ENCODE results near the gene SMIM20.
"Not testable (repeated sequence)": the region's sequence is repeated elsewhere in the genome, so short reads cannot be mapped to it uniquely, and the experiment has no call there.

The SMIM20 gene

GRCh38 chr4:25913851-25914669, at the start of gene SMIM20:
Gene SMIM20 (plus strand): TSS chr4:25914220. CDS start chr4:25914314, 94 bp downstream.
- in situ Hi-C loops (cut with MboI; ENCODE audit: low sequenced_read_pairs): no loop called here

GRCh38 chr4:25865586-25865985, 48.4 kb upstream of the SMIM20 start:
- in situ Hi-C loops (cut with MboI; ENCODE audit: low sequenced_read_pairs): no loop called here

GRCh38 chr4:25866401-25866800, 47.6 kb upstream of the SMIM20 start:
- in situ Hi-C loops (cut with MboI; ENCODE audit: low sequenced_read_pairs): not testable (repeated sequence)

- in situ Hi-C loops (cut with MboI; ENCODE audit: low sequenced_read_pairs): no loop called here
Measured at GRCh38 chr4:25867781-25868294, 46.2 kb upstream of the SMIM20 start.

GRCh38 chr4:25870081-25870480, 43.9 kb upstream of the SMIM20 start:
- in situ Hi-C loops (cut with MboI; ENCODE audit: low sequenced_read_pairs): no loop called here

- in situ Hi-C loops (cut with MboI; ENCODE audit: low sequenced_read_pairs): no loop called here
Measured at GRCh38 chr4:25872851-25873631, 41.0 kb upstream of the SMIM20 start.

GRCh38 chr4:25873632-25874129, 40.3 kb upstream of the SMIM20 start:
- in situ Hi-C loops (cut with MboI; ENCODE audit: low sequenced_read_pairs): no loop called here

- in situ Hi-C loops (cut with MboI; ENCODE audit: low sequenced_read_pairs): no loop called here
Measured at GRCh38 chr4:25874655-25875054, 39.4 kb upstream of the SMIM20 start.

GRCh38 chr4:25875281-25875745, 38.7 kb upstream of the SMIM20 start:
- in situ Hi-C loops (cut with MboI; ENCODE audit: low sequenced_read_pairs): no loop called here

GRCh38 chr4:25878676-25879075, 35.3 kb upstream of the SMIM20 start:
- in situ Hi-C loops (cut with MboI; ENCODE audit: low sequenced_read_pairs): no loop called here

- in situ Hi-C loops (cut with MboI; ENCODE audit: low sequenced_read_pairs): no loop called here
Measured at GRCh38 chr4:25879091-25879584, 34.9 kb upstream of the SMIM20 start.

GRCh38 chr4:25879587-25879986, 34.4 kb upstream of the SMIM20 start:
- in situ Hi-C loops (cut with MboI; ENCODE audit: low sequenced_read_pairs): no loop called here

GRCh38 chr4:25879991-25880651, 33.9 kb upstream of the SMIM20 start:
- in situ Hi-C loops (cut with MboI; ENCODE audit: low sequenced_read_pairs): no loop called here

- in situ Hi-C loops (cut with MboI; ENCODE audit: low sequenced_read_pairs): no loop called here
Measured at GRCh38 chr4:25881193-25881592, 32.8 kb upstream of the SMIM20 start.

GRCh38 chr4:25882226-25882625, 31.8 kb upstream of the SMIM20 start:
- in situ Hi-C loops (cut with MboI; ENCODE audit: low sequenced_read_pairs): no loop called here

- in situ Hi-C loops (cut with MboI; ENCODE audit: low sequenced_read_pairs): no loop called here
Measured at GRCh38 chr4:25883565-25883964, 30.5 kb upstream of the SMIM20 start.

- in situ Hi-C loops (cut with MboI; ENCODE audit: low sequenced_read_pairs): no loop called here
Measured at GRCh38 chr4:25884031-25884782, 29.8 kb upstream of the SMIM20 start.

GRCh38 chr4:25888781-25889180, 25.2 kb upstream of the SMIM20 start:
- in situ Hi-C loops (cut with MboI; ENCODE audit: low sequenced_read_pairs): no loop called here

- in situ Hi-C loops (cut with MboI; ENCODE audit: low sequenced_read_pairs): no loop called here
Measured at GRCh38 chr4:25889589-25890503, 24.2 kb upstream of the SMIM20 start.
